NB4 (cell line): ENCODE results near the gene SGIP1.

Source experiments
- DNase-seq: peaks from one replicate; pipeline ENCODE4 v3.0.0; 2010; ENCODE audit warnings: low read depth
- H3K4me3 ChIP-seq: one replicate; pipeline ENCODE4 v1.5.1; 2011; ENCODE audit warnings: mild to moderate bottlenecking, low read depth, low read length, moderate library complexity
- CTCF ChIP-seq: IDR thresholded peaks from one replicate; pipeline ENCODE4 v1.5.1; 2012; ENCODE audit warnings: low read depth, low read length
- MAX ChIP-seq: IDR thresholded peaks from 2 replicates; pipeline ENCODE4 v1.6.1; 2011; ENCODE audit warnings: low read depth, low read length
- MYC ChIP-seq: IDR thresholded peaks from 2 replicates; pipeline ENCODE4 v1.6.1; 2011; ENCODE audit warnings: low read depth, low read length
- POLR2A ChIP-seq: IDR thresholded peaks from 2 replicates; pipeline ENCODE4 v1.6.1; 2011; ENCODE audit warnings: mild to moderate bottlenecking; ENCODE audit not compliant: insufficient read length; ENCODE audit errors: extremely low read depth

The SGIP1 gene

GRCh38 chr1:66628926-66629325, 95.0 kb downstream of the SGIP1 start:
- no peak overlapping the region for H3K4me3 ChIP-seq
- DNase-seq = no peak
- TF ChIP-seq MYC (no peak), MAX (no peak), CTCF (no peak), POLR2A (no peak)

- H3K4me3 ChIP-seq = no peak overlapping the region
- DNase-seq = no peak
- no peak for TF ChIP-seq POLR2A
- no peak for TF ChIP-seq MYC
- TF ChIP-seq MAX = no peak
- no peak for TF ChIP-seq CTCF
Measured at GRCh38 chr1:66633159-66633558, 99.2 kb downstream of the SGIP1 start.

- TF ChIP-seq MAX = no peak
- TF ChIP-seq MYC = no peak
- TF ChIP-seq POLR2A = no peak
- no peak for TF ChIP-seq CTCF
- DNase-seq = no peak
- no peak overlapping the region for H3K4me3 ChIP-seq
Measured at GRCh38 chr1:66637146-66637545, 103.2 kb downstream of the SGIP1 start.

- no peak overlapping the region for H3K4me3 ChIP-seq
- TF ChIP-seq CTCF (no peak), POLR2A (no peak), MAX (no peak), MYC (no peak)
- DNase-seq = no peak
Measured at GRCh38 chr1:66641891-66642473, 108.0 kb downstream of the SGIP1 start.

- TF ChIP-seq MYC = no peak
- TF ChIP-seq CTCF = no peak
- no peak for TF ChIP-seq MAX
- TF ChIP-seq POLR2A = no peak
- no peak for DNase-seq
- no peak overlapping the region for H3K4me3 ChIP-seq
Measured at GRCh38 chr1:66642992-66643391, 109.0 kb downstream of the SGIP1 start.

GRCh38 chr1:66644331-66644730, 110.4 kb downstream of the SGIP1 start:
- no peak for DNase-seq
- no peak for TF ChIP-seq MAX
- no peak for TF ChIP-seq MYC
- TF ChIP-seq CTCF = no peak
- TF ChIP-seq POLR2A = no peak
- no peak overlapping the region for H3K4me3 ChIP-seq
